Calu3 (cell line): ENCODE data around the gene CRACR2B. TPM values are rescaled to one million over a fixed set of nuclear protein-coding genes. Genes with fewer than 3 reads are reported as not detected.

Source experiments
- BruUV-seq: library from RNA; stranded (reverse); fragments of 400-500 nt; replicated peaks from 2 replicates; lab custom pipeline; 2021; lab: Mats Ljungman, UMichigan
- CTCF ChIA-PET: fragments of 300-600 bp; sonication (Branson Sonifier 250); formaldehyde crosslinking; loops from one replicate; lab custom pipeline; 2022; ENCODE audit warnings: antibody characterized with exemption; lab: Charles Lee
- DNase-seq: peaks from one replicate; pipeline ENCODE4 v3.0.0; 2022
- H3K27ac Mint-ChIP-seq: one replicate; pipeline ENCODE4 v1.8.0; 2022; ENCODE audit warnings: mixed read lengths; ENCODE audit not compliant: unreplicated experiment
- H3K27me3 Mint-ChIP-seq: one replicate; pipeline ENCODE4 v1.8.0; 2022; ENCODE audit warnings: mixed read lengths; ENCODE audit not compliant: unreplicated experiment
- H3K36me3 Mint-ChIP-seq: one replicate; pipeline ENCODE4 v1.8.0; 2022; ENCODE audit warnings: mild to moderate bottlenecking, moderate library complexity, mixed read lengths; ENCODE audit not compliant: insufficient read depth, unreplicated experiment
- H3K4me1 Mint-ChIP-seq: one replicate; pipeline ENCODE4 v1.8.0; 2022; ENCODE audit warnings: mild to moderate bottlenecking, low read depth, mixed read lengths; ENCODE audit not compliant: unreplicated experiment
- H3K4me3 Mint-ChIP-seq: one replicate; pipeline ENCODE4 v1.8.0; 2022; ENCODE audit warnings: mild to moderate bottlenecking, low read depth, moderate library complexity, mixed read lengths; ENCODE audit not compliant: unreplicated experiment
- H3K9me3 Mint-ChIP-seq: one replicate; pipeline ENCODE4 v1.8.0; 2022; ENCODE audit warnings: low read depth, mixed read lengths; ENCODE audit not compliant: unreplicated experiment
- intact Hi-C: fragments of 100-400 bp; cut with micrococcal nuclease; formaldehyde crosslinking; loops from one replicate; pipeline ENCODE4 v1.10.0; 2022; ENCODE audit not compliant: unreplicated experiment
- total RNA-seq: library from RNA; stranded (reverse); gene quantifications from 2 replicates; pipeline ENCODE4 v1.2.3, GENCODE V29; 2022
- TF ChIP-seq, protein P1 (sequence below): fragments of 200-600 bp; IDR thresholded peaks from one replicate; pipeline ENCODE4 v1.8.0; 2022; ENCODE audit warnings: antibody characterized with exemption; ENCODE audit not compliant: unreplicated experiment

Gene CRACR2B
- total RNA-seq, 1 experiment from 2014 or later: 33.4 TPM

DNA sequence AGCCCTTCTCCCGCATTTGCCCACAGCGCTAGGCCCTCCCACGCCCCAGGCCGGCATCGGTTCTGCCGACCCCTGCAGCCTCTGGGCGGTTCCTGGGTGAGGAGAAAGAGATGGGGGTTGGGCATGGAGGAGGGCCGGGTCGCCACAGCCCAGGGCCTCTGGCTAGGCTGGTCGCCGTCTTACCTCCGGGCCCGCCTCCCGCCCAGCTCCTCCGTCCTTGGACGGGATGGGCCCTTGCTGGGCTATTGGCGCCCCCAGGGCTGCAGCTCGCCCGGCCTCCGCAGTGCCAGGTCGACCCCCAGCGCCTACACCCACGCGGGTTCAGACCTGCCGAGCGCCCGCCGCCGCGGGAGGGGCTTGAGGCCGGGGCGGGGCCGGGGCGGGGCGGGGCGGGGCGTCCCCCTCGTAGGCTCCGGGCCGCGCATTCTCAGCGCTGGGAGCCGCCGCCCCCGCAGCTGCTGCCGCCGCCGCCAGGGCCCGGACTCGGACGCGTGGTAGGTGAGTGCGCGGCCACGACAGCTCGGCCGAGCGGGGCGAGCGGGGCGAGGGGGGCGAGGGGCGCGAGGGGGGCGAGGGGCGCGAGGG is 4.9 kb downstream of the CRACR2B start, which contains the start of gene CD151:
Gene CD151, plus strand, starts transcription at position 424 of the 585 bp plus-strand sequence. CDS start 3,118 bp downstream, outside the sequence.
- no TSS peak for BruUV-seq
- Mint-ChIP-seq H3K9me3 (no peaks in the 10 kb centered on the region), H3K36me3 (peaks cover 95% of the 10 kb centered on the region), H3K4me1 (peaks cover 32% of the 10 kb centered on the region), H3K27me3 (no peaks in the 10 kb centered on the region), H3K4me3 (peak within 1 kb of the TSS; percentile 78), H3K27ac (peak within 1 kb of the TSS; percentile 71)
- DNase-seq: peak; percentile 59
- TF ChIP-seq, protein P1, sequence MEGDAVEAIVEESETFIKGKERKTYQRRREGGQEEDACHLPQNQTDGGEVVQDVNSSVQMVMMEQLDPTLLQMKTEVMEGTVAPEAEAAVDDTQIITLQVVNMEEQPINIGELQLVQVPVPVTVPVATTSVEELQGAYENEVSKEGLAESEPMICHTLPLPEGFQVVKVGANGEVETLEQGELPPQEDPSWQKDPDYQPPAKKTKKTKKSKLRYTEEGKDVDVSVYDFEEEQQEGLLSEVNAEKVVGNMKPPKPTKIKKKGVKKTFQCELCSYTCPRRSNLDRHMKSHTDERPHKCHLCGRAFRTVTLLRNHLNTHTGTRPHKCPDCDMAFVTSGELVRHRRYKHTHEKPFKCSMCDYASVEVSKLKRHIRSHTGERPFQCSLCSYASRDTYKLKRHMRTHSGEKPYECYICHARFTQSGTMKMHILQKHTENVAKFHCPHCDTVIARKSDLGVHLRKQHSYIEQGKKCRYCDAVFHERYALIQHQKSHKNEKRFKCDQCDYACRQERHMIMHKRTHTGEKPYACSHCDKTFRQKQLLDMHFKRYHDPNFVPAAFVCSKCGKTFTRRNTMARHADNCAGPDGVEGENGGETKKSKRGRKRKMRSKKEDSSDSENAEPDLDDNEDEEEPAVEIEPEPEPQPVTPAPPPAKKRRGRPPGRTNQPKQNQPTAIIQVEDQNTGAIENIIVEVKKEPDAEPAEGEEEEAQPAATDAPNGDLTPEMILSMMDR: no peak
- CTCF ChIA-PET: interaction anchor here (0.5 kb wide), 1 partner anchor 278 kb away, joined by 4 read pairs; no protein-coding TSS in a partner anchor
- intact Hi-C loops: no loop called here

DNA sequence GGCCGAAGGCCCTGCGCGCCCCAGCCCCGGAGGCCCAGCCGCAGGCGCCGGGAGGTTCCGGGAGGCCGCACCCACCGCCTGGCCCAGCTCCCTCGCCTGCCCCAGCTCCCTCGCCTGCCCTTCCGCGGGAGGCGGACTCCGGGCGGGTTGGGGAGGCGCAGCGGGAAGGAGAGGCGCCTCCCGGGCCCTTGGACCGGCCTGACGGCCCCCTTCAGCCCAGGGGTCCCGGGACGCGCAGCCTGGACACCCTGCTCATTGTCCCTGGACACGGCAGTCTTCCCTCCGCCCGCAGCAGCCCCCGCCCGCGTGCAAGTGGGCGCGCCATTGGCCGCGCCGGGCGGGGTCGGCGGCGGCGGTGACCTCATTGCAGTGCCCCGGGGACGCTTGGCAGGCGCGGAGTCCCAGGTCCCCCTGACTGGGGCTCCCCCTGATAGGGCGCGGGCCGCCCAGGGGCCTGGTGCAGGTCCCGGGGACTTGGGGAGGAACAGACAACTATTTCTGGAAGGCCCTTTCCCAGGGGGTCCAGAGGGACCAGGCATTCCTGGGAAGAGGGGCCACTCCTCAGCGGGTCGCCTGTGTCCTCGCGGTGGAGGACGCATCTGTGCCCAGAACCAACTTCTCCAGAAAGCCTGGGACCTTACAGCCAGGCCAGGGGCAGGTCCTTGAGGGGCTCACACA is 5.5 kb downstream of the CRACR2B start:
- peak overlapping the region; percentile 71 for H3K27ac Mint-ChIP-seq
- H3K36me3 Mint-ChIP-seq: peaks cover 95% of the 10 kb centered on the region
- H3K4me1 Mint-ChIP-seq: peaks cover 26% of the 10 kb centered on the region
- H3K4me3 Mint-ChIP-seq: peak overlapping the region; percentile 78
- TF ChIP-seq, protein P1: no peak
- CTCF ChIA-PET: interaction anchor here (2.0 kb wide), 1 partner anchor 10 kb away, joined by 8 read pairs; the partner anchor contains the start of genes POLR2L and TSPAN4
- intact Hi-C loops: no loop called here
- no peaks in the 10 kb centered on the region for H3K27me3 Mint-ChIP-seq
- BruUV-seq: no TSS peak
- no peaks in the 10 kb centered on the region for H3K9me3 Mint-ChIP-seq
- peak; percentile 55 for DNase-seq

DNA sequence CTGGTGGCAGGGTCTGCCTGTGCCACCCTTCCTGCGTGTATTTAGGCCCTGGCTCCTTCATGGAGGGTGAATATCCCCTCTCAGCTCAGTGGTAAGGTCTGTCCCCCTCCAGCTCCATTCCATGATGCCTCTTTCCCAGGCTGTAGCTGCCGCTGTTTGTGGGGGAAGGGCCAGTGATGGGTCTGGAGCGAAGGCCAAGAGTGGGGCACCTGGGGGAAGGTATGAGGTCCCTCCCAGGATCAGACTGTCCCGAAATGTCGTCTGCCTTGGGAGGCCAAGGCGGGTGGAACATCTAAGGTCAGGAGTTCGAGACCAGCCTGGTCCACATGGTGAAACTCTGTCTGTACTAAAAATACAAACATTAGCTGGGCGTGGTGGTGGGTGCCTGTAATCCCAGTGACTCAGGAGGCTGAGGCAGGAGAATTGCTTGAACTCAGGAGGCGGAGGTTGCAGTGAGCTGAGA is 6.2 kb downstream of the CRACR2B start:
- H3K4me3 Mint-ChIP-seq: peak overlapping the region; percentile 78
- peaks cover 22% of the 10 kb centered on the region for H3K4me1 Mint-ChIP-seq
- intact Hi-C loops: no loop called here
- peak overlapping the region; percentile 71 for H3K27ac Mint-ChIP-seq
- H3K9me3 Mint-ChIP-seq: no peaks in the 10 kb centered on the region
- peaks cover 95% of the 10 kb centered on the region for H3K36me3 Mint-ChIP-seq
- no TSS peak for BruUV-seq
- no peaks in the 10 kb centered on the region for H3K27me3 Mint-ChIP-seq
- TF ChIP-seq, protein P1: no peak
- CTCF ChIA-PET: interaction anchor here (1.4 to 2.0 kb wide), 2 partner anchors 10 to 14 kb away, joined by 8 to 9 read pairs; partner anchors contain the start of genes POLR2L and TSPAN4
- no peak for DNase-seq

DNA sequence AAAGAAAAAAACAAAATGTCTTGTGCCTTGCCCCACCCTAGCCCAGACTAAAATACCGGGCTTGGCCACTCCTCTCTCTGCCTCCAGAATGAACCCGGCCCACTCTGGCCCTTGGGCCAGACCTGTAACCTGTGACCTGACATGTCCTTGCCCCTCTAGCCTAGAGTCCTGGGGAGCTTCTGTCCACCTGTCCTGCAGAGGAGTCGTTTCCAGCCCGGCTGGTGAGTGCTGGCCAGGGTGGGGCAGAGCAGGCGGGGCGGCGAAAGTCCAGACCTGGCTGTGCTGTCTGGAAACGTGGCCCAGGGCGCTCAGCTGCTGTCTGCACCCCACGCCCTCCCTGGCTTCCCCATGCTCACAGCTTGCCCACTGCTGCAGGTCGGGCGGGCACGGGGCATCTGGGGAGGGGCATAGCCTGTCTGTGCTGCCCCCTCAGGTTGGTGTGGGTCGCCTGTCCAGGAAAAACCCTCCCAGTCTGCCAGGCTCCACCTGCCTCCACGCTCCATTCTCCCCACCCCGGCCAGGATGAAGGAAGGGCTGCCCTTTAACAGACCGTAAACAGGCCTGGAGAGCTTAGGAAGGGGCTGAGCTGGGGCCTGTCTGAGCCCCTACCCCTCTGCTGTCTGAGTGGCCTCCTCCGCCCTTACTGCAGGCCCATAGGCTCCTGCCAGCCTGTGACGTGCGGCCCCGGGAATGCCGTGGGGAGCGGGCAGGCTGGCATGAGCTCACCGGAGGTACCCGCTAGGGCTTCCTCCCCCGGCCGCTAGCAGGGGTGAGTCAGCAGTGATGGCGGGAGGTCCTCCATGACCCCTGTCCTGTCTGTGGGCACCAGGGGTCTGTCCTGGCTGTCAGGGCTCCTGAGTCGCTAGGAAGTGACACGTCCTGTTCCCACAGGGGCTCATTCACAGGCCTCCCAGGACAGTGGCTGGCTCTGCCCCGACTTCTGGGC is 6.9 kb downstream of the CRACR2B start:
- Mint-ChIP-seq H3K9me3 (no peaks in the 10 kb centered on the region), H3K4me1 (peaks cover 15% of the 10 kb centered on the region), H3K4me3 (peak overlapping the region; percentile 78), H3K27ac (peak overlapping the region; percentile 71), H3K36me3 (peaks cover 94% of the 10 kb centered on the region), H3K27me3 (no peaks in the 10 kb centered on the region)
- DNase-seq: peak; percentile 96
- TSS peak; percentile 85 for BruUV-seq
- TF ChIP-seq, protein P1: no peak
- CTCF ChIA-PET: interaction anchor here (1.0 to 2.0 kb wide), 5 partner anchors 9 to 63 kb away, joined by 4 to 9 read pairs (median 7); partner anchors contain the start of genes PIDD1, POLR2L and TSPAN4
- intact Hi-C loops: no loop called here
